Measurements from ENCODE around the gene RAB10.

Gene RAB10

GRCh38 chr2:26185954-26186770 lies 152.3 kb downstream of the RAB10 start:
- TF ChIP-seq, protein P1, sequence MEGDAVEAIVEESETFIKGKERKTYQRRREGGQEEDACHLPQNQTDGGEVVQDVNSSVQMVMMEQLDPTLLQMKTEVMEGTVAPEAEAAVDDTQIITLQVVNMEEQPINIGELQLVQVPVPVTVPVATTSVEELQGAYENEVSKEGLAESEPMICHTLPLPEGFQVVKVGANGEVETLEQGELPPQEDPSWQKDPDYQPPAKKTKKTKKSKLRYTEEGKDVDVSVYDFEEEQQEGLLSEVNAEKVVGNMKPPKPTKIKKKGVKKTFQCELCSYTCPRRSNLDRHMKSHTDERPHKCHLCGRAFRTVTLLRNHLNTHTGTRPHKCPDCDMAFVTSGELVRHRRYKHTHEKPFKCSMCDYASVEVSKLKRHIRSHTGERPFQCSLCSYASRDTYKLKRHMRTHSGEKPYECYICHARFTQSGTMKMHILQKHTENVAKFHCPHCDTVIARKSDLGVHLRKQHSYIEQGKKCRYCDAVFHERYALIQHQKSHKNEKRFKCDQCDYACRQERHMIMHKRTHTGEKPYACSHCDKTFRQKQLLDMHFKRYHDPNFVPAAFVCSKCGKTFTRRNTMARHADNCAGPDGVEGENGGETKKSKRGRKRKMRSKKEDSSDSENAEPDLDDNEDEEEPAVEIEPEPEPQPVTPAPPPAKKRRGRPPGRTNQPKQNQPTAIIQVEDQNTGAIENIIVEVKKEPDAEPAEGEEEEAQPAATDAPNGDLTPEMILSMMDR (IDR thresholded peaks at IDR 0.05), result no peak
- Histone ChIP-seq H3K9me3 (no peaks in the 10 kb centered on the region), H3K27ac (peak overlapping the region in 1 of 2 donors; percentile 69), H3K4me1 (peaks cover 0 to 18% (median 8%) of the 10 kb centered on the region in 4 donors), H3K4me3 (no peak overlapping the region), H3K27me3 (peaks cover 0 to 2% of the 10 kb centered on the region in 2 donors), H3K36me3 (peaks cover 0 to 16% (median 14%) of the 10 kb centered on the region in 3 donors)
- no peak for DNase-seq
- intact Hi-C loops (cut with DNase I; ENCODE audit: low total_unique reads), result no loop called here
